DND-41 (cell line): Measurements from ENCODE around the gene CD96.

Source experiments
- EZH2 ChIP-seq: IDR thresholded peaks from 3 replicates; pipeline ENCODE4 v1.6.1; 2012; ENCODE audit warnings: borderline replicate concordance, low read depth, mild to moderate bottlenecking, moderate library complexity, low read length, inconsistent platforms; ENCODE audit not compliant: severe bottlenecking
- TF ChIP-seq, protein P1 (sequence below): IDR thresholded peaks from 2 replicates; pipeline ENCODE4 v1.5.1; 2012; ENCODE audit warnings: borderline replicate concordance, low read length, moderate library complexity, mild to moderate bottlenecking; ENCODE audit not compliant: poor library complexity, severe bottlenecking; ENCODE audit errors: extremely low read depth

DNA sequence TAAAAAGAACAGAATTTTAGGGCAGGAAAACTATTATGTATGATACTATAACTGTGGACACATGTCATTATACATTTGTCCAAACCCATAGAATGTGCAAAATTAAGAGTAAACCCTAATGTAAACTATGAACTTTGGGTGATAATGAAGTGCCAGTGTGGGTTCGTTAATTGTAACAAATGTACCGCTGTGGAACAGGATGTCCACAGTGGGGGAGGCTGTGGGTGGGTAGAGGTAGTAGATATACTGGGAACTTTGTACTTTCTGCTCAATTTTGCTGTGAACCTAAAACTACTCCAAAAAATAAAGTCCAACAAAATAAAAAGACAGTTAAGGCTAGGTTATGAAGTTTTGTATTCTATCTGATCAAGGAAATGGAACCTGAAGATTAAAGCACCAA, 24.8 kb downstream of the CD96 start:
- TF ChIP-seq, protein P1, sequence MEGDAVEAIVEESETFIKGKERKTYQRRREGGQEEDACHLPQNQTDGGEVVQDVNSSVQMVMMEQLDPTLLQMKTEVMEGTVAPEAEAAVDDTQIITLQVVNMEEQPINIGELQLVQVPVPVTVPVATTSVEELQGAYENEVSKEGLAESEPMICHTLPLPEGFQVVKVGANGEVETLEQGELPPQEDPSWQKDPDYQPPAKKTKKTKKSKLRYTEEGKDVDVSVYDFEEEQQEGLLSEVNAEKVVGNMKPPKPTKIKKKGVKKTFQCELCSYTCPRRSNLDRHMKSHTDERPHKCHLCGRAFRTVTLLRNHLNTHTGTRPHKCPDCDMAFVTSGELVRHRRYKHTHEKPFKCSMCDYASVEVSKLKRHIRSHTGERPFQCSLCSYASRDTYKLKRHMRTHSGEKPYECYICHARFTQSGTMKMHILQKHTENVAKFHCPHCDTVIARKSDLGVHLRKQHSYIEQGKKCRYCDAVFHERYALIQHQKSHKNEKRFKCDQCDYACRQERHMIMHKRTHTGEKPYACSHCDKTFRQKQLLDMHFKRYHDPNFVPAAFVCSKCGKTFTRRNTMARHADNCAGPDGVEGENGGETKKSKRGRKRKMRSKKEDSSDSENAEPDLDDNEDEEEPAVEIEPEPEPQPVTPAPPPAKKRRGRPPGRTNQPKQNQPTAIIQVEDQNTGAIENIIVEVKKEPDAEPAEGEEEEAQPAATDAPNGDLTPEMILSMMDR: no peak
- TF ChIP-seq EZH2: no peak
